ENCODE data around the gene SFMBT2. TPM values are rescaled to one million over a fixed set of nuclear protein-coding genes. Genes with fewer than 3 reads are reported as not detected.
"Not testable (repeated sequence)": the region's sequence is repeated elsewhere in the genome, so short reads cannot be mapped to it uniquely, and the experiment has no call there.

The SFMBT2 gene
- total RNA-seq, 1 donor from 2014 or later, result 17.8 TPM

- no peak for DNase-seq
Measured at GRCh38 chr10:7211857-7212577, 198.8 kb downstream of the SFMBT2 start.

- DNase-seq, result no peak
Measured at GRCh38 chr10:7210516-7210915, 200.3 kb downstream of the SFMBT2 start.

- DNase-seq, result no peak
Measured at GRCh38 chr10:7209458-7209857, 201.4 kb downstream of the SFMBT2 start.

- DNase-seq, result no peak
Measured at GRCh38 chr10:7206412-7207100, 204.3 kb downstream of the SFMBT2 start.

- no peak for DNase-seq
Measured at GRCh38 chr10:7205656-7206055, 205.2 kb downstream of the SFMBT2 start.

GRCh38 chr10:7202793-7203355 is 208.0 kb downstream of the SFMBT2 start:
- no peak for DNase-seq

- no peak for DNase-seq
Measured at GRCh38 chr10:7199152-7199760, 211.6 kb downstream of the SFMBT2 start.

- no peak for DNase-seq
Measured at GRCh38 chr10:7196284-7196683, 214.6 kb downstream of the SFMBT2 start.

GRCh38 chr10:7195118-7195517 is 215.7 kb downstream of the SFMBT2 start:
- no peak for DNase-seq

- no peak for DNase-seq
Measured at GRCh38 chr10:7194571-7194970, 216.3 kb downstream of the SFMBT2 start.

- DNase-seq, result no peak
Measured at GRCh38 chr10:7193369-7193768, 217.5 kb downstream of the SFMBT2 start.

GRCh38 chr10:7192831-7193361 is 217.9 kb downstream of the SFMBT2 start:
- DNase-seq, result no peak

GRCh38 chr10:7192061-7192460 is 218.8 kb downstream of the SFMBT2 start:
- DNase-seq, result no peak

GRCh38 chr10:7190772-7191171 is 220.1 kb downstream of the SFMBT2 start:
- DNase-seq, result not testable (repeated sequence)

GRCh38 chr10:7189909-7190308 is 220.9 kb downstream of the SFMBT2 start:
- DNase-seq, result no peak

- no peak for DNase-seq
Measured at GRCh38 chr10:7188456-7189050, 222.3 kb downstream of the SFMBT2 start.

- no peak for DNase-seq
Measured at GRCh38 chr10:7186387-7187018, 224.3 kb downstream of the SFMBT2 start.

GRCh38 chr10:7185367-7185690 is 225.5 kb downstream of the SFMBT2 start:
- no peak for DNase-seq

GRCh38 chr10:7184660-7185366 is 226.0 kb downstream of the SFMBT2 start:
- DNase-seq, result no peak

- not testable (repeated sequence) for DNase-seq
Measured at GRCh38 chr10:7184116-7184515, 226.7 kb downstream of the SFMBT2 start.

GRCh38 chr10:7182327-7182726 is 228.5 kb downstream of the SFMBT2 start:
- not testable (repeated sequence) for DNase-seq

Measured in occipital lobe (tissue), 2 donors.